Mesendoderm (in vitro differentiated cells): Measurements from ENCODE around the gene SSTR5.

ENCODE experiments used
- DNase-seq: peaks from one replicate; pipeline ENCODE4 v3.0.0; 2013
- H2AK5ac ChIP-seq: 2 replicates; pipeline ENCODE4 v1.6.1; 2013; ENCODE audit warnings: low read length, inconsistent platforms
- H2BK120ac ChIP-seq: 2 replicates; pipeline ENCODE4 v1.6.1; 2013; ENCODE audit warnings: low read depth, mild to moderate bottlenecking, low read length, moderate library complexity, mixed read lengths
- H2BK15ac ChIP-seq: replicated peaks from 2 replicates; pipeline ENCODE4 v1.6.1; 2013; ENCODE audit warnings: low read depth, mild to moderate bottlenecking, moderate library complexity
- H2BK5ac ChIP-seq: 2 replicates; pipeline ENCODE4 v1.6.1; 2013; ENCODE audit warnings: low read length, inconsistent platforms
- H3K18ac ChIP-seq: 2 replicates; pipeline ENCODE4 v1.6.1; 2013; ENCODE audit warnings: mild to moderate bottlenecking, low read length, mixed read lengths
- H3K23ac ChIP-seq: one replicate; pipeline ENCODE4 v1.6.1; 2013; ENCODE audit warnings: low read length
- H3K27ac ChIP-seq: 2 replicates; pipeline ENCODE4 v1.5.1; 2013; ENCODE audit warnings: low read depth, mild to moderate bottlenecking, inconsistent platforms, low read length, moderate library complexity
- H3K27me3 ChIP-seq: 2 replicates; pipeline ENCODE4 v1.6.1; 2013; ENCODE audit warnings: low read length, control low read depth, mild to moderate bottlenecking, inconsistent platforms; ENCODE audit not compliant: insufficient read depth, poor library complexity
- H3K36me3 ChIP-seq: 2 replicates; pipeline ENCODE4 v1.6.1; 2013; ENCODE audit warnings: low read length, inconsistent platforms; ENCODE audit not compliant: control insufficient read depth, insufficient read depth
- H3K4ac ChIP-seq: one replicate; pipeline ENCODE4 v1.6.1; 2013; ENCODE audit warnings: low read depth, mild to moderate bottlenecking, low read length, moderate library complexity
- H3K4me1 ChIP-seq: 2 replicates; pipeline ENCODE4 v1.6.1; 2013; ENCODE audit warnings: low read depth, low read length, inconsistent platforms; ENCODE audit not compliant: control insufficient read depth
- H3K4me2 ChIP-seq: 2 replicates; pipeline ENCODE4 v1.6.1; 2013; ENCODE audit warnings: low read length
- H3K4me3 ChIP-seq: 2 replicates; pipeline ENCODE4 v1.5.1; 2013; ENCODE audit warnings: mild to moderate bottlenecking, low read length
- H3K56ac ChIP-seq: one replicate; pipeline ENCODE4 v1.6.1; 2013; ENCODE audit warnings: low read length
- H3K79me1 ChIP-seq: 2 replicates; pipeline ENCODE4 v1.6.1; 2013; ENCODE audit warnings: low read length, inconsistent platforms
- H3K79me2 ChIP-seq: 2 replicates; pipeline ENCODE4 v1.6.1; 2013; ENCODE audit warnings: mild to moderate bottlenecking, low read length; ENCODE audit not compliant: control insufficient read depth, insufficient read depth
- H3K9ac ChIP-seq: 2 replicates; pipeline ENCODE4 v1.6.1; 2013; ENCODE audit warnings: low read length, inconsistent platforms
- H4K5ac ChIP-seq: one replicate; pipeline ENCODE4 v1.6.1; 2013; ENCODE audit warnings: low read length
- H4K8ac ChIP-seq: one replicate; pipeline ENCODE4 v1.6.1; 2013; ENCODE audit warnings: low read depth, mild to moderate bottlenecking, control low read depth, low read length, moderate library complexity
- WGBS: extraction: QIAGEN DNeasy Blood & Tissue Kit; methylation state at CpG from one replicate; pipeline ENCODE4 v1.1.7; 2013; ENCODE audit warnings: low lambda C conversion rate, missing lambda C conversion rate; ENCODE audit not compliant: insufficient coverage; ENCODE audit errors: extremely low coverage; 5-methylcytosine and 5-hydroxymethylcytosine counted together

The SSTR5 gene

GRCh38 chr16:1129106-1129960 is 56.8 kb downstream of the SSTR5 start:
- H3K4me2 ChIP-seq = no peak overlapping the region
- H3K9ac ChIP-seq = no peak overlapping the region
- no peak overlapping the region for H3K27ac ChIP-seq
- no peak overlapping the region for H3K56ac ChIP-seq
- WGBS = no CpG with 5 or more reads among the region's 48 CpGs
- no peak overlapping the region for H2AK5ac ChIP-seq
- no peaks in the 10 kb centered on the region for H3K27me3 ChIP-seq
- H2BK5ac ChIP-seq = no peak overlapping the region
- no peak overlapping the region for H3K23ac ChIP-seq
- no peak overlapping the region for H2BK15ac ChIP-seq
- no peaks in the 10 kb centered on the region for H3K79me2 ChIP-seq
- DNase-seq = no peak
- H3K4ac ChIP-seq = no peak overlapping the region
- no peak overlapping the region for H3K4me3 ChIP-seq
- no peaks in the 10 kb centered on the region for H3K36me3 ChIP-seq
- H2BK120ac ChIP-seq = no peak overlapping the region
- H4K8ac ChIP-seq = no peak overlapping the region
- no peak overlapping the region for H4K5ac ChIP-seq
- no peaks in the 10 kb centered on the region for H3K4me1 ChIP-seq
- no peak overlapping the region for H3K18ac ChIP-seq
- no peaks in the 10 kb centered on the region for H3K79me1 ChIP-seq

- H3K27me3 ChIP-seq = no peaks in the 10 kb centered on the region
- no peak overlapping the region for H3K4me2 ChIP-seq
- no peaks in the 10 kb centered on the region for H3K79me2 ChIP-seq
- H2AK5ac ChIP-seq = no peak overlapping the region
- no CpG with 5 or more reads among the region's 8 CpGs for WGBS
- no peak overlapping the region for H3K18ac ChIP-seq
- H2BK120ac ChIP-seq = no peak overlapping the region
- H4K8ac ChIP-seq = no peak overlapping the region
- no peak overlapping the region for H3K4me3 ChIP-seq
- H3K79me1 ChIP-seq = no peaks in the 10 kb centered on the region
- H3K4me1 ChIP-seq = no peaks in the 10 kb centered on the region
- H2BK15ac ChIP-seq = no peak overlapping the region
- DNase-seq = no peak
- H3K36me3 ChIP-seq = no peaks in the 10 kb centered on the region
- no peak overlapping the region for H3K9ac ChIP-seq
- no peak overlapping the region for H3K56ac ChIP-seq
- H3K4ac ChIP-seq = no peak overlapping the region
- no peak overlapping the region for H3K23ac ChIP-seq
- H2BK5ac ChIP-seq = no peak overlapping the region
- no peak overlapping the region for H4K5ac ChIP-seq
- no peak overlapping the region for H3K27ac ChIP-seq
Measured at GRCh38 chr16:1130382-1130781, 57.8 kb downstream of the SSTR5 start.
